ENCODE measurements around the gene CYP2B6.
"Not testable (repeated sequence)": the region's sequence is repeated elsewhere in the genome, so short reads cannot be mapped to it uniquely, and the experiment has no call there.

DNA sequence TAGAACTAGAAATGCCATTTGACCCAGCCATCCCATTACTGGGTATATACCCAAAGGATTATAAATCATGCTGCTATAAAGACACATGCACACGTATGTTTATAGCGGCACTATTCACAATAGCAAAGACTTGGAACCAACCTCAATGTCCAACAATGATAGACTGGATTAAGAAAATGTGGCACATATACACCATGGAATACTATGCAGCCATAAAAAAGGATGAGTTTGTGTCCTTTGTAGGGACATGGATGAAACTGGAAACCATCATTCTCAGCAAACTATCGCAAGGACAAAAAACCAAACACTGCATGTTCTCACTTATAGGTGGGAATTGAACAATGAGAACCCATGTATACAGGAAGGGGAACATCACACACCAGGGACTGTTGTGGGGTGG is 23.0 kb upstream of the CYP2B6 start:
- TF ChIP-seq, protein P1, sequence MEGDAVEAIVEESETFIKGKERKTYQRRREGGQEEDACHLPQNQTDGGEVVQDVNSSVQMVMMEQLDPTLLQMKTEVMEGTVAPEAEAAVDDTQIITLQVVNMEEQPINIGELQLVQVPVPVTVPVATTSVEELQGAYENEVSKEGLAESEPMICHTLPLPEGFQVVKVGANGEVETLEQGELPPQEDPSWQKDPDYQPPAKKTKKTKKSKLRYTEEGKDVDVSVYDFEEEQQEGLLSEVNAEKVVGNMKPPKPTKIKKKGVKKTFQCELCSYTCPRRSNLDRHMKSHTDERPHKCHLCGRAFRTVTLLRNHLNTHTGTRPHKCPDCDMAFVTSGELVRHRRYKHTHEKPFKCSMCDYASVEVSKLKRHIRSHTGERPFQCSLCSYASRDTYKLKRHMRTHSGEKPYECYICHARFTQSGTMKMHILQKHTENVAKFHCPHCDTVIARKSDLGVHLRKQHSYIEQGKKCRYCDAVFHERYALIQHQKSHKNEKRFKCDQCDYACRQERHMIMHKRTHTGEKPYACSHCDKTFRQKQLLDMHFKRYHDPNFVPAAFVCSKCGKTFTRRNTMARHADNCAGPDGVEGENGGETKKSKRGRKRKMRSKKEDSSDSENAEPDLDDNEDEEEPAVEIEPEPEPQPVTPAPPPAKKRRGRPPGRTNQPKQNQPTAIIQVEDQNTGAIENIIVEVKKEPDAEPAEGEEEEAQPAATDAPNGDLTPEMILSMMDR (IDR thresholded peaks at IDR 0.05), result not testable (repeated sequence)
- not testable (repeated sequence) for TF ChIP-seq POLR2A (IDR thresholded peaks at IDR 0.05)

Measured in body of pancreas (tissue), 4 donors.